GM19099 (cell line): ENCODE measurements around the gene PMAIP1.

Experiments used
- POLR2A ChIP-seq: IDR thresholded peaks from 3 replicates; pipeline ENCODE4 v1.6.1; 2011; ENCODE audit warnings: low read depth; ENCODE audit not compliant: insufficient read length; ENCODE audit errors: extremely low read depth

The PMAIP1 gene

GRCh38 chr18:59899298-59900221 lies at the start of gene PMAIP1:
TSS of gene PMAIP1 (plus strand) at chr18:59899996. CDS start at chr18:59900178, 182 bp downstream.
- TF ChIP-seq POLR2A = peak; percentile 100

- no peak for TF ChIP-seq POLR2A
Observed at GRCh38 chr18:59851784-59852399, 47.9 kb upstream of the PMAIP1 start.

- TF ChIP-seq POLR2A = no peak
Observed at GRCh38 chr18:59852548-59852947, 47.2 kb upstream of the PMAIP1 start.

- no peak for TF ChIP-seq POLR2A
Observed at GRCh38 chr18:59853380-59853779, 46.4 kb upstream of the PMAIP1 start.

- no peak for TF ChIP-seq POLR2A
Observed at GRCh38 chr18:59861009-59861408, 38.8 kb upstream of the PMAIP1 start.

- TF ChIP-seq POLR2A = no peak
Observed at GRCh38 chr18:59861963-59862819, 37.6 kb upstream of the PMAIP1 start.

- no peak for TF ChIP-seq POLR2A
Observed at GRCh38 chr18:59865241-59865986, 34.4 kb upstream of the PMAIP1 start.

- TF ChIP-seq POLR2A = no peak
Observed at GRCh38 chr18:59866551-59867269, 33.1 kb upstream of the PMAIP1 start.

GRCh38 chr18:59867337-59868104 lies 32.3 kb upstream of the PMAIP1 start:
- no peak for TF ChIP-seq POLR2A

GRCh38 chr18:59870623-59871130 lies 29.1 kb upstream of the PMAIP1 start:
- no peak for TF ChIP-seq POLR2A

- no peak for TF ChIP-seq POLR2A
Observed at GRCh38 chr18:59871711-59872362, 28.0 kb upstream of the PMAIP1 start.

GRCh38 chr18:59873641-59874040 lies 26.2 kb upstream of the PMAIP1 start:
- TF ChIP-seq POLR2A = no peak
